ENCODE measurements around the gene ENOX1. TPM values are rescaled to one million over a fixed set of nuclear protein-coding genes. Genes with fewer than 3 reads are reported as not detected.

Gene ENOX1
- polyA plus RNA-seq, 3 donors, result 0.04 TPM; not detected in 2

- no peak overlapping the region for H3K4me3 ChIP-seq (replicated peaks in 1 of 3; ENCODE audit: low read depth in 2 of 3, low read length in 3 of 3)
- no peaks in the 10 kb centered on the region for H3K4me1 Mint-ChIP-seq
- no peak overlapping the region for H3K4me3 Mint-ChIP-seq
- TF ChIP-seq, protein P1, sequence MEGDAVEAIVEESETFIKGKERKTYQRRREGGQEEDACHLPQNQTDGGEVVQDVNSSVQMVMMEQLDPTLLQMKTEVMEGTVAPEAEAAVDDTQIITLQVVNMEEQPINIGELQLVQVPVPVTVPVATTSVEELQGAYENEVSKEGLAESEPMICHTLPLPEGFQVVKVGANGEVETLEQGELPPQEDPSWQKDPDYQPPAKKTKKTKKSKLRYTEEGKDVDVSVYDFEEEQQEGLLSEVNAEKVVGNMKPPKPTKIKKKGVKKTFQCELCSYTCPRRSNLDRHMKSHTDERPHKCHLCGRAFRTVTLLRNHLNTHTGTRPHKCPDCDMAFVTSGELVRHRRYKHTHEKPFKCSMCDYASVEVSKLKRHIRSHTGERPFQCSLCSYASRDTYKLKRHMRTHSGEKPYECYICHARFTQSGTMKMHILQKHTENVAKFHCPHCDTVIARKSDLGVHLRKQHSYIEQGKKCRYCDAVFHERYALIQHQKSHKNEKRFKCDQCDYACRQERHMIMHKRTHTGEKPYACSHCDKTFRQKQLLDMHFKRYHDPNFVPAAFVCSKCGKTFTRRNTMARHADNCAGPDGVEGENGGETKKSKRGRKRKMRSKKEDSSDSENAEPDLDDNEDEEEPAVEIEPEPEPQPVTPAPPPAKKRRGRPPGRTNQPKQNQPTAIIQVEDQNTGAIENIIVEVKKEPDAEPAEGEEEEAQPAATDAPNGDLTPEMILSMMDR (IDR thresholded peaks at IDR 0.05), result no peak
- H3K79me2 ChIP-seq (ENCODE audit: insufficient read depth, low read length), result no peaks in the 10 kb centered on the region
- intact Hi-C loops (cut with micrococcal nuclease), result no loop called here
- H3K27ac Mint-ChIP-seq, result no peak overlapping the region
- H3K36me3 ChIP-seq (replicated peaks in 1 of 2; ENCODE audit: control insufficient read depth in 1 of 2, insufficient read depth in 2 of 2, low read length in 2 of 2), result no peaks in the 10 kb centered on the region
- H3K9me3 ChIP-seq (replicated peaks in 1 of 2; ENCODE audit: control insufficient read depth in 1 of 2, insufficient read depth in 1 of 2, low read length in 2 of 2), result peaks cover 0 to 5% of the 10 kb centered on the region in 2 donors
- 100% methylated on average over 1 of the region's 1 CpG for WGBS (ENCODE audit: insufficient coverage)
- no peak for DNase-seq
- peaks cover 0 to 14% (median 4%) of the 10 kb centered on the region in 7 donors for H3K9me3 Mint-ChIP-seq
- H3K27me3 ChIP-seq (ENCODE audit: control insufficient read depth in 2 of 2, insufficient read depth in 2 of 2, low read length in 2 of 2), result no peaks in the 10 kb centered on the region
- no peak overlapping the region for H3K9ac ChIP-seq (ENCODE audit: insufficient read depth, low read length, poor library complexity, severe bottlenecking)
- no peak overlapping the region for H3K4me2 ChIP-seq (replicated peaks; ENCODE audit: extremely low read depth, low read length, poor library complexity, severe bottlenecking)
- no peaks in the 10 kb centered on the region for H3K36me3 Mint-ChIP-seq
- H4K20me1 ChIP-seq (ENCODE audit: insufficient read depth, low read length), result no peaks in the 10 kb centered on the region
- H3K4me1 ChIP-seq (ENCODE audit: control insufficient read depth in 1 of 2, insufficient read depth in 2 of 2, low read length in 2 of 2), result no peaks in the 10 kb centered on the region
- H2AFZ ChIP-seq (ENCODE audit: insufficient read depth, low read depth, low read length, poor library complexity, severe bottlenecking), result no peak overlapping the region
- H3K27ac ChIP-seq (ENCODE audit: low read depth in 1 of 2, low read length in 2 of 2), result no peak overlapping the region
- peaks cover 0 to 3% (median 0%) of the 10 kb centered on the region in 3 donors for H3K27me3 Mint-ChIP-seq (ENCODE audit: low read depth in 3 of 3)
These were observed 583.0 kb downstream of the ENOX1 start for GRCh38 chr13:43203781-43204180.

GRCh38 chr13:43200736-43201135 is 586.0 kb downstream of the ENOX1 start:
- no peak overlapping the region for H3K27ac ChIP-seq (ENCODE audit: low read depth in 1 of 2, low read length in 2 of 2)
- Mint-ChIP-seq H3K9me3 (peaks cover 0 to 14% (median 4%) of the 10 kb centered on the region in 7 donors), H3K27me3 (ENCODE audit: low read depth in 3 of 3) (peaks cover 0 to 3% (median 2%) of the 10 kb centered on the region in 3 donors), H3K27ac (no peak overlapping the region), H3K36me3 (no peaks in the 10 kb centered on the region), H3K4me1 (no peaks in the 10 kb centered on the region), H3K4me3 (no peak overlapping the region)
- H3K79me2 ChIP-seq (ENCODE audit: insufficient read depth, low read length), result no peaks in the 10 kb centered on the region
- no peaks in the 10 kb centered on the region for H3K4me1 ChIP-seq (ENCODE audit: control insufficient read depth in 1 of 2, insufficient read depth in 2 of 2, low read length in 2 of 2)
- H3K27me3 ChIP-seq (ENCODE audit: control insufficient read depth in 2 of 2, insufficient read depth in 2 of 2, low read length in 2 of 2), result peaks cover 0 to 2% of the 10 kb centered on the region in 2 donors
- intact Hi-C loops (cut with micrococcal nuclease), result no loop called here
- no peak overlapping the region for H3K4me2 ChIP-seq (replicated peaks; ENCODE audit: extremely low read depth, low read length, poor library complexity, severe bottlenecking)
- no peaks in the 10 kb centered on the region for H4K20me1 ChIP-seq (ENCODE audit: insufficient read depth, low read length)
- no peak overlapping the region for H3K9ac ChIP-seq (ENCODE audit: insufficient read depth, low read length, poor library complexity, severe bottlenecking)
- H3K9me3 ChIP-seq (replicated peaks in 1 of 2; ENCODE audit: control insufficient read depth in 1 of 2, insufficient read depth in 1 of 2, low read length in 2 of 2), result peaks cover 0 to 5% of the 10 kb centered on the region in 2 donors
- no peak overlapping the region for H2AFZ ChIP-seq (ENCODE audit: insufficient read depth, low read depth, low read length, poor library complexity, severe bottlenecking)
- no CpG with 5 or more reads among the region's 1 CpG for WGBS (ENCODE audit: insufficient coverage)
- TF ChIP-seq, protein P1 (IDR thresholded peaks at IDR 0.05), result no peak
- no peaks in the 10 kb centered on the region for H3K36me3 ChIP-seq (replicated peaks in 1 of 2; ENCODE audit: control insufficient read depth in 1 of 2, insufficient read depth in 2 of 2, low read length in 2 of 2)
- DNase-seq, result no peak
- no peak overlapping the region for H3K4me3 ChIP-seq (replicated peaks in 1 of 3; ENCODE audit: low read depth in 2 of 3, low read length in 3 of 3)
